ENCODE measurements around the gene FBXL5. TPM values are rescaled to one million over a fixed set of nuclear protein-coding genes. Genes with fewer than 3 reads are reported as not detected.
A peak's percentile ranks its signal among the peaks of the same experiment; 100 is the strongest.

Gene FBXL5
- total RNA-seq, 1 donor from 2014 or later, result 101 TPM

DNA sequence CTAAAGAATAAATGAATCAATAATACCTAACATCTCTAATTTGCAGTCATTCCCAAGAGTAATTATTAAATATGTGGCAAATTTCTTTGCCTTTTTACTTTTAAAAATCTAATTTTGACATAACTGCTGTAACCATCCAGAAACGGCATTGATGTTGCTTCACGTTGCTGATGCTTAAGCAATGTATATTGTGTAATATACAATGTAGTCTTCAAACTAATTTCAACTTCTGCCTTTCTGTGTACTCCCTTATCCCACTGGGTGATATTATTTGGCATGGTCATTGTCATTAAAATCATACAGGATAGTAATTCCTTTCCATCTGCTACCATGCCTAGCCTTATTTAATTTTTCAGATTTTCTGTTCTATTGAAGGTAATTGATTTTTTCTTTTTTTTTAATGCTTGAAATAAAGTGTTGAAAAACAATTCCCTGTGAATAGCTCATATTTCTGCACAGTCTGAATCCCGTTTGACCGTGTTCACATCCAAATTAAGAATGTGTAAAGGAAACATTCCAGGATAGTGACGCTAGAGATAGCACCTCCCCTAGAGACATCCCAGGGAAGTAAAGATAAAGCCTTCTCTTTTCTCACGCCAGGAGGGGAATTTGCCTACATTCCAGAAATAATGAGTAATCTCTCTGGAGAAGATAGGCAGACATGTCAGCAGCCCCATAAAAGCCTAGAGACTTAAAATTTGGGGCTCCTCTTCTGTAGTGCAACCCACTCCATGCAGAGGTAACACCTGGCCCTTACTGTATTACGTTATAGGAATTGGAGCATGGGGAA lies 35.1 kb upstream of the FBXL5 start:
- Histone ChIP-seq H3K27ac (peak overlapping the region; percentile 20), H3K4me1 (peaks cover 9% of the 10 kb centered on the region), H3K9me3 (no peaks in the 10 kb centered on the region), H3K27me3 (no peaks in the 10 kb centered on the region), H3K36me3 (peaks cover 36% of the 10 kb centered on the region), H3K4me3 (no peak overlapping the region)
- intact Hi-C loops (cut with DNase I), result no loop called here
- ATAC-seq, result peak; percentile 66
- DNase-seq, result no peak
- TF ChIP-seq, protein P1, sequence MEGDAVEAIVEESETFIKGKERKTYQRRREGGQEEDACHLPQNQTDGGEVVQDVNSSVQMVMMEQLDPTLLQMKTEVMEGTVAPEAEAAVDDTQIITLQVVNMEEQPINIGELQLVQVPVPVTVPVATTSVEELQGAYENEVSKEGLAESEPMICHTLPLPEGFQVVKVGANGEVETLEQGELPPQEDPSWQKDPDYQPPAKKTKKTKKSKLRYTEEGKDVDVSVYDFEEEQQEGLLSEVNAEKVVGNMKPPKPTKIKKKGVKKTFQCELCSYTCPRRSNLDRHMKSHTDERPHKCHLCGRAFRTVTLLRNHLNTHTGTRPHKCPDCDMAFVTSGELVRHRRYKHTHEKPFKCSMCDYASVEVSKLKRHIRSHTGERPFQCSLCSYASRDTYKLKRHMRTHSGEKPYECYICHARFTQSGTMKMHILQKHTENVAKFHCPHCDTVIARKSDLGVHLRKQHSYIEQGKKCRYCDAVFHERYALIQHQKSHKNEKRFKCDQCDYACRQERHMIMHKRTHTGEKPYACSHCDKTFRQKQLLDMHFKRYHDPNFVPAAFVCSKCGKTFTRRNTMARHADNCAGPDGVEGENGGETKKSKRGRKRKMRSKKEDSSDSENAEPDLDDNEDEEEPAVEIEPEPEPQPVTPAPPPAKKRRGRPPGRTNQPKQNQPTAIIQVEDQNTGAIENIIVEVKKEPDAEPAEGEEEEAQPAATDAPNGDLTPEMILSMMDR (IDR thresholded peaks at IDR 0.05), result no peak

DNA sequence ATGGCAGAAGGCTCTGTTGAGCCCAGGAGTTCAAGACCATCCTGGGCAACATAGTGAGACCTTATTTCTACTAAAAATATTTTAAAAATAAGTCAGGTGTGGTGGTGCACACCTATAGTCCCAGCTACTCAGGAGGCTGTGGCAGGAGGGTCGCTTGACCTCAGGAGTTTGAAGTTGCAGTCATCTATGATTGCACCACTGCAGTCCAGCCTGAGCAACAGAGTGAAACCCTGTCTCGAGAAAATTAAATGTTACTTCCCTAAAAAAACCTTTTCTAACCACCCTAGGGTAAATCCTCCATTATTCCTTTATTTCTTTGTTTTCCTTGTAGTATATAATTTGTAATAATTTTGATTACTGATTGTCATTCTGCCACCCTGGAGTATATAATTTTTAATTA lies 34.4 kb upstream of the FBXL5 start:
- Histone ChIP-seq H3K4me1 (peaks cover 9% of the 10 kb centered on the region), H3K27me3 (no peaks in the 10 kb centered on the region), H3K36me3 (peaks cover 36% of the 10 kb centered on the region), H3K27ac (peak overlapping the region; percentile 20), H3K4me3 (no peak overlapping the region), H3K9me3 (no peaks in the 10 kb centered on the region)
- TF ChIP-seq, protein P1 (IDR thresholded peaks at IDR 0.05), result no peak
- peak; percentile 72 for ATAC-seq
- no peak for DNase-seq
- intact Hi-C loops (cut with DNase I), result no loop called here

DNA sequence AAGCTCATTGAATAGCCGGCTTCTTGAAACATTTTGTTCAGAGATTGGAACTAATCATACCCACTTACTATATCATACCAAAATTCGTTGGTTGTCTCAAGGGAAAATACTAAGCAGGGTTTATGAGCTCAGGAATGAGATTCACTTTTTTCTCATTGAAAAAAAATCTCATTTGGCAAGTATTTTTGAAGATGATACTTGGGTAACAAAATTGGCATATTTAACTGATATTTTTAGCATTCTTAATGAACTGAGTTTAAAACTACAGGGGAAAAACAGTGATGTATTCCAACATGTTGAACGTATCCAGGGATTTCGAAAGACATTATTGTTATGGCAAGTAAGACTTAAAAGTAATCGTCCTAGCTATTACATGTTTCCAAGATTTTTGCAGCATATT lies 32.9 kb upstream of the FBXL5 start:
- no peak for DNase-seq
- peaks cover 36% of the 10 kb centered on the region for H3K36me3 ChIP-seq
- ATAC-seq, result no peak
- H3K27me3 ChIP-seq, result no peaks in the 10 kb centered on the region
- TF ChIP-seq, protein P1 (IDR thresholded peaks at IDR 0.05), result no peak
- no peak overlapping the region for H3K4me3 ChIP-seq
- H3K9me3 ChIP-seq, result no peaks in the 10 kb centered on the region
- intact Hi-C loops (cut with DNase I), result no loop called here
- H3K4me1 ChIP-seq, result peaks cover 14% of the 10 kb centered on the region
- H3K27ac ChIP-seq, result no peak overlapping the region

DNA sequence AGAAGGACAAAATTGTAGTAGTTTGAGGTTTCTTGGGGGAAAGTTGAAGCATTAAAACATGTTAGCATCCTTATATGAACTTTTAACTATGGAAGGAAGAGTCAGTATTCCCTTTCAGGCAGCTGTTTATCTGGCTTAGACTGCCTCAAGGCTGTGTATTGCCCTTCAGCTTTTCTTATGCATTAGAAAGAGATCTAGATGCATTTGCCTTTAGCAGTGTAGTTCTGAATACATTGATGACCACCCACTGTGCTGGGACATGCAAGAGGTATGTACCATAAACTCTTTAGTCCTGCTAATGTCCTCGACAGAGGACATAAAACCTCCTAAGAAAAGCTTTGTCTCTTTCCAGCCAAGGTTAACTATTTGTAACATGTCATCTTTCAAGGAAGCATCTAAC lies 29.3 kb upstream of the FBXL5 start:
- Histone ChIP-seq H3K4me1 (peaks cover 12% of the 10 kb centered on the region), H3K27me3 (no peaks in the 10 kb centered on the region), H3K36me3 (peaks cover 33% of the 10 kb centered on the region), H3K4me3 (no peak overlapping the region), H3K27ac (no peak overlapping the region), H3K9me3 (no peaks in the 10 kb centered on the region)
- ATAC-seq (no peak), DNase-seq (no peak)
- TF ChIP-seq, protein P1 (IDR thresholded peaks at IDR 0.05), result no peak
- intact Hi-C loops (cut with DNase I), result no loop called here

DNA sequence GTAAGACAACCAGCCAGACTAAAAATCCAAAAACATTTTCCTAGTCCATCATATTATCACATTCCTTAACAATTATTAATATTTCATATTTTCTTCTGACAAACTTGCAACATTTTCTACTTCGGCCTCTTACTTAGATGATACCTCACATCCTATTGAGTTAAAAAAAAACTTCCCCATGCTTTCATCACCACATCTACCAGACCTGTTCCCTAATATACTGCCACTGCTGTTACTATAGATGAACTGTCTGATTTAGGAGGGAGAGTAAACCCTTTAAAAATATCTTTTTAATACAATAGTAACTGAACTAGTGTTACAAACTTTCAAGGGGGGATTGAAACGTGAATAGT lies 28.0 kb upstream of the FBXL5 start:
- TF ChIP-seq, protein P1 (IDR thresholded peaks at IDR 0.05), result no peak
- intact Hi-C loops (cut with DNase I), result no loop called here
- no peak for ATAC-seq

More for the DNA sequence above, 28.0 kb upstream of the FBXL5 start:
- Histone ChIP-seq H3K27ac (no peak overlapping the region), H3K4me1 (peaks cover 12% of the 10 kb centered on the region), H3K36me3 (peaks cover 19% of the 10 kb centered on the region), H3K9me3 (no peaks in the 10 kb centered on the region), H3K4me3 (peak overlapping the region; percentile 74), H3K27me3 (no peaks in the 10 kb centered on the region)
- DNase-seq, result no peak
